GM12872 (cell line): Measurements from ENCODE around the gene ZNF407.

Experiments
- CTCF ChIP-seq: IDR thresholded peaks from 3 replicates; pipeline ENCODE4 v1.5.1; 2011; ENCODE audit warnings: low read depth, mild to moderate bottlenecking, low read length, moderate library complexity; ENCODE audit not compliant: insufficient read depth

Gene ZNF407

GRCh38 chr18:75108579-75109318 lies 511.1 kb downstream of the ZNF407 start:
- no peak for TF ChIP-seq CTCF

- TF ChIP-seq CTCF = no peak
Observed at GRCh38 chr18:75109319-75109691, 511.6 kb downstream of the ZNF407 start.

- TF ChIP-seq CTCF = no peak
Observed at GRCh38 chr18:75109819-75110218, 512.1 kb downstream of the ZNF407 start.

- TF ChIP-seq CTCF = no peak
Observed at GRCh38 chr18:75110311-75110710, 512.6 kb downstream of the ZNF407 start.

GRCh38 chr18:75110846-75111415 lies 513.3 kb downstream of the ZNF407 start:
- no peak for TF ChIP-seq CTCF

- no peak for TF ChIP-seq CTCF
Observed at GRCh38 chr18:75111760-75112159, 514.1 kb downstream of the ZNF407 start.

GRCh38 chr18:75112186-75113096 lies 514.8 kb downstream of the ZNF407 start:
- no peak for TF ChIP-seq CTCF
